IMR-90 (cell line): ENCODE measurements around the gene PGBD5.

Experiments used
- CEBPB ChIP-seq: IDR thresholded peaks from 2 replicates; pipeline ENCODE4 v1.6.1; 2012; ENCODE audit warnings: low read depth, low read length, improper control_type of control experiment
- CHD1 ChIP-seq: IDR thresholded peaks from 2 replicates; pipeline ENCODE4 v1.6.1; 2012; ENCODE audit warnings: low read depth, low read length, improper control_type of control experiment
- POLR2A ChIP-seq: IDR thresholded peaks from 2 replicates; pipeline ENCODE4 v1.6.1; 2012; ENCODE audit warnings: mild to moderate bottlenecking, low read depth, low read length
- RAD21 ChIP-seq: IDR thresholded peaks from 2 replicates; pipeline ENCODE4 v1.6.1; 2012; ENCODE audit warnings: low read length, improper control_type of control experiment
- RCOR1 ChIP-seq: IDR thresholded peaks from 2 replicates; pipeline ENCODE4 v1.6.1; 2012; ENCODE audit warnings: mild to moderate bottlenecking, low read length, improper control_type of control experiment; ENCODE audit not compliant: insufficient replicate concordance
- SMC3 ChIP-seq: fragments of 150-350 bp; IDR thresholded peaks from 2 replicates; pipeline ENCODE4 v1.6.1; 2016; ENCODE audit warnings: low read depth, mild to moderate bottlenecking, antibody characterized with exemption, low read length, moderate library complexity
- TF ChIP-seq, protein P1 (sequence below): conservative IDR thresholded peaks from 2 replicates; pipeline ENCODE4 v1.5.1; 2012; ENCODE audit warnings: mild to moderate bottlenecking, low read depth, low read length, improper control_type of control experiment

DNA sequence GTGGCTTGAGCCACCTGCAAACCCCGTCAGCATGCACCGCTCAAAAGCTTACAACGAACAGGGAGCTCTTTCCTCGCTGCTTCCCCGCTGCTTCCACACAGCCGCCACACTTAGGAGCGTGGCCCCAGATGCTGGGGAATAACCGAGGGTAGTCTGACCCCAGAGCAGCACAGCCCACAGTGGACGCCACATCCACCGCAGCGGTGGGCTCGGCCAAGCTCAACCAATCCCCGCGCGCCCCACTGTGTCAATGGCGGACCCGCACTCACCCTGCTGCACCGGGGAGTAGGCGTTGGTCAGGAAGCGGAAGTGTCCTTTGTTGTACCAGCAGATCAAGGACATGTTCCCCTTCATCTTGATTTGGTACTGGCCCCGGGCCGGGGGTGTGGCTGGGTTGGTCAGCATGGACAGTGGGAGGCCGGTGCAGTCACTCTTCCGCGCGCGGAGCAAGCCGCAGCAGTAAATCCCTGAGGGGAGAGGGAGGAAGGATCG, 93.5 kb downstream of the PGBD5 start:
- TF ChIP-seq POLR2A = no peak
- TF ChIP-seq, protein P1, sequence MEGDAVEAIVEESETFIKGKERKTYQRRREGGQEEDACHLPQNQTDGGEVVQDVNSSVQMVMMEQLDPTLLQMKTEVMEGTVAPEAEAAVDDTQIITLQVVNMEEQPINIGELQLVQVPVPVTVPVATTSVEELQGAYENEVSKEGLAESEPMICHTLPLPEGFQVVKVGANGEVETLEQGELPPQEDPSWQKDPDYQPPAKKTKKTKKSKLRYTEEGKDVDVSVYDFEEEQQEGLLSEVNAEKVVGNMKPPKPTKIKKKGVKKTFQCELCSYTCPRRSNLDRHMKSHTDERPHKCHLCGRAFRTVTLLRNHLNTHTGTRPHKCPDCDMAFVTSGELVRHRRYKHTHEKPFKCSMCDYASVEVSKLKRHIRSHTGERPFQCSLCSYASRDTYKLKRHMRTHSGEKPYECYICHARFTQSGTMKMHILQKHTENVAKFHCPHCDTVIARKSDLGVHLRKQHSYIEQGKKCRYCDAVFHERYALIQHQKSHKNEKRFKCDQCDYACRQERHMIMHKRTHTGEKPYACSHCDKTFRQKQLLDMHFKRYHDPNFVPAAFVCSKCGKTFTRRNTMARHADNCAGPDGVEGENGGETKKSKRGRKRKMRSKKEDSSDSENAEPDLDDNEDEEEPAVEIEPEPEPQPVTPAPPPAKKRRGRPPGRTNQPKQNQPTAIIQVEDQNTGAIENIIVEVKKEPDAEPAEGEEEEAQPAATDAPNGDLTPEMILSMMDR = no peak
- no peak for TF ChIP-seq CHD1
- TF ChIP-seq SMC3 = no peak
- TF ChIP-seq RCOR1 = no peak
- TF ChIP-seq RAD21 = no peak
- no peak for TF ChIP-seq CEBPB
